VCaP (cell line): ENCODE results near the gene PPP1R15A.
"Not testable (repeated sequence)": the region's sequence is repeated elsewhere in the genome, so short reads cannot be mapped to it uniquely, and the experiment has no call there.

Experiments used
- H3K27ac ChIP-seq: fragments of 450-650 bp; 2 replicates; pipeline ENCODE4 v1.5.1; 2017
- CTCF ChIP-seq: fragments of 450-650 bp; conservative IDR thresholded peaks from 2 replicates; pipeline ENCODE4 v1.5.1; 2017; ENCODE audit warnings: mild to moderate bottlenecking, moderate library complexity

Gene PPP1R15A

DNA sequence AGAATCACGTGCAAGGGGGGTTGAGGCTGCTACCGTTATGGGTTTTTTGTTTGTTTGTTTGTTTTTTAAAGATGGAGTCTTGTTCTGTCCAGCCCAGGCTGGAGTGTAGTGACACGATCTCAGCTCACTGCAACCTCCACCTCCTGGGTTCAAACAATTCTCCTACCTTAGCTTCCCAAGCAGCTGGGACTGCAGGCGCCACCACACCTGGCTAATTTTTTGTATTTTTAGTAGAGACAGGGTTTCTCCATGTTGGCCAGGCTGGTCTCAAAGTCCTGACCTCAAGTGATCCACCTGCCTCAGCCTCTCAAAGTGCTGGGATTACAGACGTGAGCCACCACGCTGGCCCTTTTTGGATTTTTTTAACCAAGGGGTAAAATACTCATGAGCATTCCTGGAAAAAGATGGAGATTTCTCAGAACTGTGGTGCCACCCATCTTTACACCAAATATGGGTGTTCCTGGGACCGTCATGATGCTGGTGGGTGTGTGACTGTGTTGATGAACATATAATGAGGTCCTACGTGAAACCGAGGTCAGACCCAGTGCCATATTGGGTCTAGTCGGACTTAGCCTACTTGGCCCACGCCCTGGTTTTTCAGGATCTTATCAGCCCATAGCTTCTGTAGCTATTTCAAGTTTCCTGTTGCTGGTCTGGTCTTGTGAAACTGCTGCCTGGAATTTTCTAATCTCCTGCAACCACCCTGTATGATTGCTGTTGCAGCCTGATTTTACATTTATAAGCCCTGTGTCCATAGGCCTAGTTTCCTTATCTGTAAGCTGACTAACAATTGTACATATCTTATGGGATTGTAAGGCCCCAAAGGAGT, 6.2 kb downstream of the PPP1R15A start:
- H3K27ac ChIP-seq, result no peak overlapping the region
- TF ChIP-seq CTCF, result no peak

- TF ChIP-seq CTCF, result no peak
- no peak overlapping the region for H3K27ac ChIP-seq
Observed at GRCh38 chr19:48879025-48879637, 6.9 kb downstream of the PPP1R15A start.

DNA sequence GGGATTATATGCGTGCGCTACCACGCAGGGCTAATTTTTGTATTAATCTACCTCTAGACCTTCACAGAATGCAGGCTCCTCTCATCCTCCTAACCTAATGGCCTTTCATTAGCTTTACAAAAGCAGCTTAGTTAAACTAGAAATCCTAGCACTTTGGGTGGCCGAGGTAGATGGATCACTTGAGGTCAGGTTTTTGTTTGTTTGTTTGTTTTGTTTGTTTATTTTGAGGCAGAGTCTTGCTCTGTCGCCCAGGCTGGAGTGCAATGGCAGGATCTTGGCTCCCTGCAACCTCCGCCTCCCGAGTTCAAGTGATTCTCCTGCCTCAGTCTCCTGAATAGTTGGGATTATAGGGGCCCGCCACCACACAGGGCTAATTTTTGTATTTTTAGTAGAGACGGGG, 7.5 kb downstream of the PPP1R15A start:
- H3K27ac ChIP-seq, result not testable (repeated sequence)

GRCh38 chr19:48881741-48882657, 9.8 kb downstream of the PPP1R15A start:
- no peak overlapping the region for H3K27ac ChIP-seq
- TF ChIP-seq CTCF, result no peak

- no peak for TF ChIP-seq CTCF
- no peak overlapping the region for H3K27ac ChIP-seq
Observed at GRCh38 chr19:48883726-48884125, 11.5 kb downstream of the PPP1R15A start.

DNA sequence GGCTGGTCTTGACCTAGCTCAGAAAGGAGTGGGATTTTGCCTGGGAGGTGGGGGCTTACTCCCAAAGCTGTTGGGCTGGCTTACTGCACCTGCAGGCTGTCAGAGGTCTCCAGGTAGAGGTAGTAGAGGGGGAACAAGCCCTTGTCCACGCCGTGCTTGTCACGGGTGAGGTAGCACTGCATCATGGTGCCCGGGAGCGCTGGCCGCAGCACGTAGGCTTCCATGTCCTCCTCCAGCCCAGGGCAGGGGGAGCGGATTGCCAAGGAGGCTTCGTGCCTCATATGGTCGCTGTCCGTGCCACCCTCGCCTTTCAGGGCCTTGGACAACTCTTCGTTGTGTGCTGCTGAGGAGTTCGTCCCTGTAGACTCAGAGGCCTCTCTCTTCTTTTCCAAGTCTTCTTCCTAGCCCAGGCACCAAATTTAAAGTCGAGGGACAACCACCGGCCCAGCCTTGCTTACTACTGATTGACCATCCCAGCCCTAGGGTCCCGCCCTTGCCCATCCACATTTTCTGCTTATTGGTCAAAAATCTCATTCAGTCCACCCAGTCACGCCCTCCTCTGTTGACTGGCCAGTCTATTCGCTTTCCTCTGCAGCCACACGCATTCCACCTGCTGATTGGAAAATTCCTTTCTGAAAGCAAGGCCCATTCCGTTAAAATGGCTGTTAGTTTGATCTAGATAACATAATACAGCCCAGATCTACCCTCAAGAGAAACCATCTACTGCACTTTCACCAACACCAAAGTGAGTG, 15.8 kb downstream of the PPP1R15A start:
- no peak for TF ChIP-seq CTCF
- no peak overlapping the region for H3K27ac ChIP-seq

DNA sequence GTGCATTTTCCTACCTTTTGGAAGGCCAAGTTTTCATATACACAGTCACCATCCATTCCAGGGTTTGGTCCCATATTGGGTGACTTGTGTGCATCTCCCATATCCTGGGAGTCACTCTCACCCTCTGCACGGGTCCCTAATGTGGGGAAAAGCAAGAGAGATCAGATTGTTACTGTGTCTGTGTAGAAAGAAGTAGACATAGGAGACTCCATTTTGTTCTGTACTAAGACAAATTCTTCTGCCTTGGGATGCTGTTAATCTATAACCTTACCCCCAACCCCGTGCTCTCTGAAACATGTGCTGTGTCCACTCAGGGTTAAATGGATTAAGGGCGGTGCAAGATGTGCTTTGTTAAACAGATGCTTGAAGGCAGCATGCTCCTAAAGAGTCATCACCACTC, 17.3 kb downstream of the PPP1R15A start:
- not testable (repeated sequence) for H3K27ac ChIP-seq

DNA sequence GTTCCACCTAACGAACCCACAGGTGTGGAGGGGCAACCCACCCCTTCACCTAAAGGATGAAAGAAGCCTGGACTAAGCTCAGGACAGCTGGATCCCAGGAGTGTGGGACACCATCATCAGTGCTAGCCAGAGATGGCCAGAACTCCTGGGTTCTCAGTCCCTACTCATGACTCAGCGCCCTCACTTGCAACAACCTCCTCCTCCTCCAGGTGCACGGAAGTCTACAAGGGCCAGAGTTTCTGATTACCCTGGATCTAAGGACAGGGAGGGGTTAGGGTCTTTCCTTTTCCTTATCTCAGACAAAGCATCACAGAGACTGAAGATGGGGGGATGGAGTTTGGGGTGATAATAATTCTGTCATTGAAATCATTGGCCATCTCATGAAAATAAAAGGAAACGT, 18.3 kb downstream of the PPP1R15A start:
- H3K27ac ChIP-seq, result no peak overlapping the region
- TF ChIP-seq CTCF, result no peak
